ACC112 (cell line): ENCODE results near the gene KIF26B.

Experiments
- H2AFZ ChIP-seq: fragments of 200-600 bp; sonication (generic); one replicate; pipeline ENCODE4 v1.6.0; 2017; ENCODE audit warnings: antibody characterized with exemption, low read length; ENCODE audit not compliant: unreplicated experiment
- H3K27ac ChIP-seq: fragments of 200-600 bp; sonication (generic); 2 replicates; pipeline ENCODE4 v1.5.1; 2014; ENCODE audit warnings: low read depth, mild to moderate bottlenecking, antibody characterized with exemption, low read length, moderate library complexity
- H3K27me3 ChIP-seq: fragments of 200-600 bp; sonication (generic); 2 replicates; pipeline ENCODE4 v1.6.1; 2014; ENCODE audit warnings: mild to moderate bottlenecking, antibody characterized with exemption, low read length, moderate library complexity, mixed read lengths; ENCODE audit not compliant: insufficient read depth
- H3K36me3 ChIP-seq: fragments of 200-600 bp; sonication (generic); 2 replicates; pipeline ENCODE4 v1.6.1; 2016; ENCODE audit warnings: mild to moderate bottlenecking, antibody characterized with exemption, low read length, moderate library complexity, mixed read lengths; ENCODE audit not compliant: insufficient read depth
- H3K4me1 ChIP-seq: fragments of 200-600 bp; sonication (generic); one replicate; pipeline ENCODE4 v1.6.1; 2016; ENCODE audit warnings: low read length, mixed read lengths; ENCODE audit not compliant: insufficient read depth, unreplicated experiment, control insufficient read depth
- H3K4me3 ChIP-seq: fragments of 200-600 bp; sonication (generic); 2 replicates; pipeline ENCODE4 v1.5.1; 2014; ENCODE audit warnings: mild to moderate bottlenecking, low read depth, low read length
- H3K79me2 ChIP-seq: fragments of 200-600 bp; sonication (generic); one replicate; pipeline ENCODE4 v1.6.0; 2016; ENCODE audit warnings: low read length; ENCODE audit not compliant: control insufficient read depth, unreplicated experiment, insufficient read depth

KIF26B gene

DNA sequence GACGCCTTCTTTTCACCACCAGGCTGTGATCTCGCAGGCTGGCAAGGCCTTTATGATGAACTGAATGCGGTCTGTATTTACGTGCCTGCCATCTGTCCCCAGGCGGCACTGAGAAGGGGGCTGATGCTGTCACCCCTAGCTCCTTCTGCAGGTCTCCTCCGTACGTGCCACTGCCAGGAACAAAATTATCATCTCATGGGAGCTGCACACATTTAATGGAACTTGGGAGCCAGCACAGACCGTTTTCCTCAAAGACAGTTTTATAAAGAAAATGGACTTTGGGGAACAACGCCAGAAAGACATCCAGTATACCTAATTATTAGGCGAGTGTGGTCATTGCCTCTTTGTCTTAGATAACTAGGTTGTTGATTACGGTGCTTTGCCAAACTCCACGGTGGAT is 434.5 kb downstream of the KIF26B start:
- Histone ChIP-seq H3K27ac (no peak overlapping the region), H2AFZ (no peak overlapping the region), H3K27me3 (no peaks in the 10 kb centered on the region), H3K4me1 (no peaks in the 10 kb centered on the region), H3K4me3 (no peak overlapping the region), H3K36me3 (no peaks in the 10 kb centered on the region), H3K79me2 (no peaks in the 10 kb centered on the region)

DNA sequence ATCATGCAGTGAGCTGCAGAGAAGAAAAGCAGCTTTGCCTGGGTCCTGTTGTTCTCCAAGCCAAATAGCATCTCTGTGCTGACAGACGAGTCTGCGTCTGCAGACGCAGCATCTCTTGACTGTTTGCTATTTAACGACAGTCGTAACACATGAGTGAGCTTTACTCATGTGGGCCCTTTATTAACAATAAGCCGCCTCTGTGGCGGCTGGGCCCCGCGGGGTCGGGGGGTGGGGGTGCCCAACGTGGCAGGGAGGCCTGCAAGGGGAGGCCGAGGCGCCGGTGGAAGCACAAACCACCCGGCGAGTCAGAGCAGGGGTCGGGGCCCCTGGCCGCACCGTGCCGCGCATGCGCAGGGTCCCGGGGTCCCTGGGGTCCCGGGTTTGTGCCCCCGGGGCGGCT is 435.1 kb downstream of the KIF26B start:
- no peaks in the 10 kb centered on the region for H3K36me3 ChIP-seq
- H3K27ac ChIP-seq = no peak overlapping the region
- H2AFZ ChIP-seq = no peak overlapping the region
- no peak overlapping the region for H3K4me3 ChIP-seq
- H3K79me2 ChIP-seq = no peaks in the 10 kb centered on the region
- no peaks in the 10 kb centered on the region for H3K4me1 ChIP-seq
- H3K27me3 ChIP-seq = no peaks in the 10 kb centered on the region

DNA sequence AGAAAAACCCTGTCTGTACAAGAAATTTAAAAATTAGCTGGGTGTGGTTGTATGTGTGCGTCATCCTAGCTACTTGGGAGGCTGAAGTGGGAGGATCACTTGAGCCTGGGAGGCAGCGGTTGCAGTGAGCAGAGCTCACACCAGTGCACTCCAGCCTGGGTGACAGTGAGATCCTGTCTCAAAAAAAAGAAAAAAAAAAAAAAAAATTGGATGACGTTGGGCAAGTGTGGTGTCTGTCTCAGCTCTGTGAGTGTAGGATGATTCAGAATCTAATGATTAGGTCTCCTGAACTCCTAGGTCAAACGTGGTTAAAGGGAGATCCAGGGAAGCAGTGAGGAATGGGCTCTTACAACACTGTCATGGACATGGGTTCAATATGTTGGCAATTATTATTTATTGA is 435.9 kb downstream of the KIF26B start:
- Histone ChIP-seq H3K4me3 (no peak overlapping the region), H2AFZ (no peak overlapping the region), H3K79me2 (no peaks in the 10 kb centered on the region), H3K27me3 (no peaks in the 10 kb centered on the region), H3K27ac (no peak overlapping the region), H3K4me1 (no peaks in the 10 kb centered on the region), H3K36me3 (no peaks in the 10 kb centered on the region)

DNA sequence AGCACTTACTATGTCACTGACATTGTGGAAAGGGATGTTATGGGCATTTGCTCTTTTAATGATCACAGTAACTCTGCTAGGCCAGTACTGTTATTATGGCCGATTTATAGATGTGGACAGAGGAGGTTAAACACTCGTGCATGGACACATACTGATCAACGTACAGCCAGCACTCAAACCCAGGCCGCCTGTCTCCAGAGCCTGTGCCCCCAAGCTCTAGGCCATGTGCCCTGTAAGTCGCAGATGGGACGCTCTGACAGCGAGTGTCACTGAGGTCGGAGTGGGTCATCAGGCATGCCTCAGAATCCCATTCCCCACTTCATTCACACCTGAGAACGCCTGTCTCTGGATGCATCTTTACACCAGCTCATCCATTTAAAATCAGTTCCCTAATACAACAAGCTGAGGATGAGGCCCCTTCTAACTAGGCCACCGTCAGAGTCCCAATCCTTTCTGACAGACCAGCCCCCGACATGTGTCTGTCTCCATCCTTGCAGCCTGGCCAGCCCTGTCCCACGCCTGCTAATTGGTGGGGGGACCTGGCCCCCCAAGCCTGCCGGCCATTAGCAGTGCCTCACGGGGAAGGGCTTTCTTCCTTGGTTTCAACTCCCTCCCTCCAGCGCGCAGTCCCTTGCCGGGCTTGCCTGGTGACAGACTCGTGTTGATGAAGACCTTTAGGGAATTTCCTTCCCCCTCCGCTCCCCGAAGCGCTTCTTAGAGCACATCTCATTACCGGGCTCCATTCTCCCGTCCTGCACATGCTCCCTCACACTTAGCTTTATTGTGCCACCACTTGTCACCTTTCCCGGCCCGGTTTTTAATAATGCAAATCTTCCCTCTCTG is 436.8 kb downstream of the KIF26B start:
- H3K79me2 ChIP-seq = no peaks in the 10 kb centered on the region
- H3K4me3 ChIP-seq = no peak overlapping the region
- H3K4me1 ChIP-seq = no peaks in the 10 kb centered on the region
- no peaks in the 10 kb centered on the region for H3K27me3 ChIP-seq
- H3K36me3 ChIP-seq = no peaks in the 10 kb centered on the region
- no peak overlapping the region for H2AFZ ChIP-seq
- H3K27ac ChIP-seq = no peak overlapping the region

DNA sequence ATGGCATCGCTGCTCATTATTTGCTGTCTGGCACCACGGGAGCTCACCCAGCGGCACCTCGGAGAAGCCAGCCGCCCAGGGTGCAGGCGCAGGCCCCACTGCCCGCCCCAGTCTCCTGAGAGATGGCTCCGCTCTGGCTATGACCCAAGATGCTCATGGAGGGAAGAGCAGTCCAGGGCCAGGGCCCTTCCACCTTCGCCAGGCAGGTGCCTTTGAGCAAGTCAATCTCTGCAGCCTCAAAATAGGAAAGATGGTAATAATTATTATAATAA is 437.3 kb downstream of the KIF26B start:
- Histone ChIP-seq H3K4me3 (no peak overlapping the region), H3K27me3 (no peaks in the 10 kb centered on the region), H3K79me2 (no peaks in the 10 kb centered on the region), H3K27ac (no peak overlapping the region), H2AFZ (no peak overlapping the region), H3K4me1 (no peaks in the 10 kb centered on the region), H3K36me3 (no peaks in the 10 kb centered on the region)

DNA sequence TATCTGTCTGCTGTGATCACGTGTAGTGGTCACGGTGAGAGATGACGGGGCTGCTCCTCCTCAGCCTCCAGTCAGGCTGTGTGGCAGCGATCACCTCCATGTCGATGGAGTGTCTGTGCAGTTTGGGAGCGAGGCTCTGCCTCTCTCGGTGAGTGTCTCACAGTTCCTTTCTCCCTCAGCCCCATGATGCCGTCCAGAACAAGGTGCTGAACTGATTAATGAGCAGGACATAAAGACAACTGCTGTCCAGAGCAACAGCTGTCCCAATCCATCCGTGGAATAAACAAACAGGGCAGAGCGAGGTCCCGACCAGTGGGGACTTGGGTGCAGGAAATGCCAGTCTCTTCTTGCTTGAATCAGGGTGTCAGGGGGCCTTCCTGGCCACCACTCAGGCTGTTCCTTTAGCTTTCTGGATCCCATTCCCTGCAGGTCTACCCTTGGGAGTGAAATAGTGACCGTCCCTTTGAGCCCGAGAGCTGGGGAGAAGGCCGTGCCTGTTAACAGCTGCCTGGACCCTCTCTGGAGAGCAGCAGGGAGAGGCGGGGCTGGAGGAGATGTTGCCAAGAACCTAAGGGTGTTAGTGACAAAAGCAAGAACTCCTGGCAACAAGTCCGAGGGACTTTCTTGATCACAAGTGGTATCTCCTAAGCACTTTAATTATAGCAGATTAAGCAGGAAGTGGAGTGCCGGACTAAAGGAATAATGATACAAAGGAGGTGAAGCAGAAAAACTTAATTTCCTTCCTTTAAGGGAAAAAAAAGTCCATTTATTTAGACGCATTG is 443.9 kb downstream of the KIF26B start:
- Histone ChIP-seq H3K36me3 (no peaks in the 10 kb centered on the region), H3K4me3 (no peak overlapping the region), H3K27ac (no peak overlapping the region), H3K27me3 (no peaks in the 10 kb centered on the region), H3K4me1 (peaks cover 3% of the 10 kb centered on the region), H2AFZ (no peak overlapping the region), H3K79me2 (no peaks in the 10 kb centered on the region)

DNA sequence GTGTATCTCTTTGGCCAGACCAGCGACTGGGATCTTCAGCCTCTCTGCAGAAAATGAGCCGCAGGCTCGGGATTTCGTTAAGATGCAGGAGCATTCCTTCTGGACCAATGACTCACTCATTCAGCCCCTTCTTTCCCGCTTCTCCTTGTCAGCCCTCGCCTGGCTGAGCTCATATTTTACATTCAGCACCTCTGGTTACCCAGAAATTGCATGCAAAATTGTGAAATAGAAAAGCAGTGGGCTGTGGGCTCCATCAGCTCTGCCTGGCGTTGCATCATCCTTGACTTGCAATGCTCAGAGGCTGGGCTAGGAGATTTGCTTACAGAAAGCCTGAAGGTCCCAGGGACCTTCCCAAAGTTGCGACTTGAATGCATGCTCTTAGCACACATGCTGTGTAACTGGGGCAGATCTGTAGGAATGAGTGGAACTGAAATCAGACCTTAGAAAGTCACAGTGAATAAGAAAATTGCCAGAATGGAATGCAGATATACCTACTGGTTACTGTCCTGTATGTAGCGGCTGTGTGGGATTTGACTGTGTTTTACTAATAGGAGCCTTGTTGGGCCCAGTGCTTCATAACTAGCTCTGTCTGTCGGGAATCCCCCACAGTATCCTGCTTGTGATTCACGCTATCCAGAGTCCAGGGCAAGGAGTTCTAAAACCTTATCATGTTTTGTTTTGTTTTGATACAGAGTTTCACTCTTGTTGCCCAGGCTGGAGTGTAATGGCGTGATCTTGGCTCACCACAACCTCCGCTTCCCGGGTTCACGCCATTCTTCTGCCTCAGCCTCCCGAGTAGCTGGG is 444.8 kb downstream of the KIF26B start:
- Histone ChIP-seq H3K4me3 (no peak overlapping the region), H3K36me3 (no peaks in the 10 kb centered on the region), H3K27me3 (no peaks in the 10 kb centered on the region), H2AFZ (no peak overlapping the region), H3K4me1 (peaks cover 3% of the 10 kb centered on the region), H3K27ac (peak overlapping the region; percentile 81), H3K79me2 (no peaks in the 10 kb centered on the region)

DNA sequence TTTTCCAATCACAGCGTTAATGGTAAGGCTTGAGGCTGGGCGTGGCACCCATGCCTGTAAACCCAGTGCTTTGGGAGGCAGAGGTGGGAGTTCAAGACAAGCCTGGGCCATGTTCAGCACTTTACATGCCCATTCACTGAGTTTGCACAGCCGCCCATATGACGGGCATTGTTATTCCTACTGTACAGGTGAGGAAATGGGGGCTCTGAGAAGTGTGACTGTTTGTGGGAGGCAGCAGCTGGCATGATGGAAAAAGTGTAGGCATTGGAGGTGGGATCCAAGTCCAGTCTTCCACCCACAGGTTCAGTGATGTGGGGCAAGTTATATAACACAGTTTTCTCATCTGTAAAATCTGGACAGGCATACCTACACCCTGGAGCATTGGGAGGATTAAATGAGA is 445.9 kb downstream of the KIF26B start:
- Histone ChIP-seq H2AFZ (no peak overlapping the region), H3K27ac (no peak overlapping the region), H3K4me3 (no peak overlapping the region), H3K79me2 (no peaks in the 10 kb centered on the region), H3K4me1 (peaks cover 11% of the 10 kb centered on the region), H3K36me3 (no peaks in the 10 kb centered on the region), H3K27me3 (no peaks in the 10 kb centered on the region)

DNA sequence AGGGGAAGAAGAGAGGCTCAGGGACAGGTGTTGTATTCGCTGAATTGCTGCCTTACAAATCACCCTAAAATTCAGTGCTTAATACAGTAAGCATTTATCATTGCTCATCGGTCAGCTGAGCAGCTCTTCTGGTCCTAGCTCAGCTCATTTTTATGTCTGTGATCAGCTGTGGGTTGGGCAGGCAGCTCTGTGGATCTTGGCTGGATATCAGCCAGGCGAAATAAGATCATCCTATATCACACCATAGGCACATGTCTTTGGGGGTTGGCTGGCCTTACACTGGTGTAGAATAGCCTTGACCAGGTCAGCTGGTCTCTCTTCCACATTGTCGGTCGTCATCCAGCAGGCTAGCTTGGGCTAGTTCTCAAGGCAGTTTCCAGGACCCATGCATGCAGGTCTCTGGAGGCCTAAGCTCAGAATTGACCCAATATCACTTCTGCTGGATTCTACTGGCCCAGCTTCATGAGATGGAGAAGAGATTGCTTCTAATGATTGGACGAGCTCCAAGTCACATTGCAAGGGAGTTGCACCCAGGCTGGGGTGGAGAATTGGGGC is 448.6 kb downstream of the KIF26B start:
- Histone ChIP-seq H3K4me3 (no peak overlapping the region), H3K4me1 (peaks cover 13% of the 10 kb centered on the region), H3K79me2 (no peaks in the 10 kb centered on the region), H3K27me3 (no peaks in the 10 kb centered on the region), H2AFZ (no peak overlapping the region), H3K36me3 (no peaks in the 10 kb centered on the region), H3K27ac (no peak overlapping the region)

DNA sequence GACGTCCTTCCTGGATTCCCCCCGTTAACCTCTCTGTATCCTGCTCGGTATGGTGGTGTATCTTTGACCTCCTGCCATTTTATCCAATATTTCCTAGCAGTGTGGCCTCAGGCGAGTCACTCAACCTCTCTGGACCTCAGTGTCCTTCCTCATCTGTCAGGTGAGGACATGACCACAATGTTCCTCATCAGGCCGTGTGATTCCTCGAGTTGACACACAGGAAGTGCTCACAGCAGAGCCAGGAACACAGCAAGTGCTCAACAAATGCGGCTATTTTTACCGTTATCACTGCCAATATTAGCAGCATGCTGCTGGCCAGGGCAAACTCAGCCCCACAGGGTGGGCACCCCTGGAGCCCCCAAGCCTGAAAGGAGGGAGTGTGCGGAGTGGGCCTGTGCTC is 450.2 kb downstream of the KIF26B start:
- Histone ChIP-seq H3K36me3 (no peaks in the 10 kb centered on the region), H3K79me2 (no peaks in the 10 kb centered on the region), H3K27ac (no peak overlapping the region), H3K4me1 (peaks cover 10% of the 10 kb centered on the region), H3K4me3 (no peak overlapping the region), H2AFZ (no peak overlapping the region), H3K27me3 (no peaks in the 10 kb centered on the region)
